H1 (cell line): Measurements from ENCODE around the gene RELL2. TPM values are rescaled to one million over a fixed set of nuclear protein-coding genes. Genes with fewer than 3 reads are reported as not detected.

Experiments used
- CTCF ChIA-PET: fragments of 300-600 bp; sonication (Branson Sonifier 250); formaldehyde crosslinking; loops from one replicate; lab custom pipeline; 2021; ENCODE audit not compliant: partially characterized antibody; lab: Charles Lee
- POLR2A ChIA-PET: fragments of 300-600 bp; sonication (Branson Sonifier 250); formaldehyde crosslinking; loops from one replicate; lab custom pipeline; 2021; ENCODE audit warnings: inconsistent platforms; ENCODE audit not compliant: partially characterized antibody; lab: Charles Lee
- DNase-seq, 2 experiments: peaks; one replicate each; pipeline versions ENCODE4 v3.0.0 to v3.0.0-alpha.2; 2010 to 2022; ENCODE audit warnings: low spot score in 2 of 2, low read depth in 1 of 2, mixed read lengths in 1 of 2
- FAIRE-seq: peaks from 2 replicates; lab custom pipeline; 2011; peaks lifted over from hg19 to GRCh38; lab: Jason Lieb, UNC
- H2AFZ ChIP-seq: 2 replicates; pipeline ENCODE4 v1.8.1; 2012; ENCODE audit warnings: low read length, inconsistent platforms
- H2AK5ac ChIP-seq: 2 replicates; pipeline ENCODE4 v1.6.1; 2013; ENCODE audit warnings: low read depth, low read length
- H2BK120ac ChIP-seq: replicated peaks from 2 replicates; pipeline ENCODE3; 2013; ENCODE audit warnings: low read depth, low read length, inconsistent platforms
- H2BK12ac ChIP-seq: 2 replicates; pipeline ENCODE4 v1.6.1; 2013; ENCODE audit warnings: low read depth, low read length
- H2BK15ac ChIP-seq: 2 replicates; pipeline ENCODE4 v1.6.1; 2013; ENCODE audit warnings: low read length
- H2BK20ac ChIP-seq: 2 replicates; pipeline ENCODE4 v1.6.1; 2013; ENCODE audit warnings: low read length
- H2BK5ac ChIP-seq: 2 replicates; pipeline ENCODE4 v1.6.1; 2013; ENCODE audit warnings: low read depth, low read length
- H3K14ac ChIP-seq: 2 replicates; pipeline ENCODE4 v1.6.1; 2013; ENCODE audit warnings: inconsistent platforms; ENCODE audit not compliant: insufficient read length
- H3K18ac ChIP-seq: 2 replicates; pipeline ENCODE4 v1.6.1; 2013; ENCODE audit warnings: low read length; ENCODE audit errors: extremely low read depth
- H3K23ac ChIP-seq: 2 replicates; pipeline ENCODE4 v1.6.1; 2013; ENCODE audit warnings: inconsistent platforms; ENCODE audit not compliant: insufficient read length
- H3K23me2 ChIP-seq: 2 replicates; pipeline ENCODE4 v1.6.1; 2013; ENCODE audit warnings: low read depth, low read length
- H3K27ac ChIP-seq: 2 replicates; pipeline ENCODE4 v1.6.1; 2011; ENCODE audit warnings: low read depth, low read length, inconsistent platforms
- H3K27me3 ChIP-seq, 4 experiments: replicated peaks in 1 of 4; 1 replicate in 1 of 4; 2 replicates in 3 of 4; pipeline versions ENCODE4 v1.6.1 to v1.8.1; 2011 to 2013; ENCODE audit warnings: low read length in 3 of 4, mild to moderate bottlenecking in 3 of 4, inconsistent platforms in 2 of 4, mixed read lengths in 2 of 4, moderate library complexity in 1 of 4; ENCODE audit not compliant: control insufficient read depth in 3 of 4, insufficient read depth in 3 of 4; ENCODE audit errors: extremely low read depth in 1 of 4
- H3K36me3 ChIP-seq, 4 experiments: 2 replicates each; pipeline versions ENCODE4 v1.6.1 to v1.8.1; 2011 to 2013; ENCODE audit warnings: mild to moderate bottlenecking in 4 of 4, low read length in 3 of 4, moderate library complexity in 2 of 4, control low read depth in 1 of 4, inconsistent platforms in 1 of 4; ENCODE audit not compliant: insufficient read depth in 4 of 4, control insufficient read depth in 2 of 4
- H3K4ac ChIP-seq: replicated peaks from 2 replicates; pipeline ENCODE3; 2013; ENCODE audit warnings: low read length, low read depth, mixed read lengths, inconsistent platforms; ENCODE audit not compliant: insufficient read length
- H3K4me1 ChIP-seq, 4 experiments: replicated peaks in 1 of 4; 1 replicate in 1 of 4; 2 replicates in 3 of 4; pipeline versions ENCODE4 v1.6.1 to v1.8.1; 2011 to 2013; ENCODE audit warnings: low read length in 3 of 4, inconsistent platforms in 2 of 4, mixed read lengths in 1 of 4; ENCODE audit not compliant: insufficient read depth in 4 of 4, control insufficient read depth in 3 of 4
- H3K4me2 ChIP-seq, 2 experiments: 2 replicates each; pipeline versions ENCODE4 v1.6.1 to v1.8.1; 2011 to 2013; ENCODE audit warnings: low read depth in 2 of 2, low read length in 2 of 2, control low read depth in 1 of 2, inconsistent platforms in 1 of 2, mild to moderate bottlenecking in 1 of 2; ENCODE audit not compliant: insufficient read depth in 1 of 2
- H3K4me3 ChIP-seq, 4 experiments: fragments of 200-600, 300-600 bp in 1 of 4; sonication (generic), shearing (Covaris generic), sonication (Bioruptor Twin) in 1 of 4; 2 replicates each; pipeline versions ENCODE4 v1.5.1 to v1.8.1; 2011 to 2016; ENCODE audit warnings: low read length in 4 of 4, low read depth in 3 of 4, control low read depth in 2 of 4, inconsistent platforms in 2 of 4, mild to moderate bottlenecking in 2 of 4, mixed read lengths in 1 of 4, moderate library complexity in 1 of 4; ENCODE audit not compliant: insufficient read depth in 2 of 4; ENCODE audit errors: extremely low read depth in 1 of 4
- H3K56ac ChIP-seq: replicated peaks from 2 replicates; pipeline ENCODE3; 2013; ENCODE audit warnings: low read depth, mild to moderate bottlenecking, mixed read lengths, low read length, inconsistent platforms; ENCODE audit not compliant: insufficient read length
- H3K79me1 ChIP-seq: 2 replicates; pipeline ENCODE4 v1.6.1; 2013; ENCODE audit warnings: low read depth, low read length, control low read depth
- H3K79me2 ChIP-seq, 2 experiments: 2 replicates each; pipeline versions ENCODE4 v1.6.1 to v1.8.1; 2012 to 2013; ENCODE audit warnings: low read length in 2 of 2, mild to moderate bottlenecking in 2 of 2, inconsistent platforms in 1 of 2; ENCODE audit not compliant: insufficient read depth in 2 of 2, control insufficient read depth in 1 of 2
- H3K9ac ChIP-seq, 4 experiments: replicated peaks in 1 of 4; 1 replicate in 1 of 4; 2 replicates in 3 of 4; pipeline versions ENCODE4 v1.6.1 to v1.8.1; 2011 to 2013; ENCODE audit warnings: low read depth in 3 of 4, low read length in 3 of 4, control low read depth in 2 of 4, mild to moderate bottlenecking in 2 of 4, moderate library complexity in 2 of 4, inconsistent platforms in 1 of 4; ENCODE audit errors: extremely low read depth in 1 of 4
- H3K9me3 ChIP-seq, 2 experiments: 2 replicates each; pipeline versions ENCODE4 v1.6.1 to v1.8.1; 2012 to 2013; ENCODE audit warnings: mild to moderate bottlenecking in 2 of 2, moderate library complexity in 2 of 2, control low read depth in 1 of 2, inconsistent platforms in 1 of 2, low read depth in 1 of 2, low read length in 1 of 2, mixed read lengths in 1 of 2; ENCODE audit not compliant: insufficient read depth in 2 of 2
- H4K20me1 ChIP-seq, 2 experiments: replicated peaks in 1 of 2; 2 replicates each; pipeline versions ENCODE3 to v1.8.1; 2011 to 2013; ENCODE audit warnings: inconsistent platforms in 2 of 2, low read length in 2 of 2, mild to moderate bottlenecking in 1 of 2; ENCODE audit not compliant: insufficient read depth in 2 of 2, control insufficient read depth in 1 of 2
- H4K5ac ChIP-seq: 2 replicates; pipeline ENCODE4 v1.6.1; 2013; ENCODE audit warnings: low read length, low read depth, mixed read lengths, inconsistent platforms; ENCODE audit not compliant: insufficient read length
- H4K8ac ChIP-seq: 2 replicates; pipeline ENCODE4 v1.8.0; 2013; ENCODE audit warnings: mild to moderate bottlenecking, moderate library complexity, low read length, inconsistent platforms; ENCODE audit not compliant: insufficient read depth; ENCODE audit errors: extremely low read depth
- H4K91ac ChIP-seq: replicated peaks from 2 replicates; pipeline ENCODE3; 2013; ENCODE audit warnings: low read length, mixed read lengths, inconsistent platforms; ENCODE audit not compliant: insufficient read length
- CHD2 ChIP-seq: IDR thresholded peaks from 2 replicates; pipeline ENCODE4 v1.6.1; 2012; ENCODE audit warnings: low read length, improper control_type of control experiment
- EGR1 ChIP-seq: IDR thresholded peaks from 2 replicates; pipeline ENCODE4 v1.6.1; 2011; ENCODE audit warnings: low read depth, low read length, borderline replicate concordance
- GABPA ChIP-seq: IDR thresholded peaks from 2 replicates; pipeline ENCODE4 v1.6.1; 2011; ENCODE audit warnings: mild to moderate bottlenecking, low read length, moderate library complexity, borderline replicate concordance; ENCODE audit not compliant: insufficient read depth
- MAFK ChIP-seq: IDR thresholded peaks from 2 replicates; pipeline ENCODE4 v1.6.1; 2012; ENCODE audit warnings: low read depth, mild to moderate bottlenecking, improper control_type of control experiment, low read length
- NANOG ChIP-seq: IDR thresholded peaks from 2 replicates; pipeline ENCODE4 v1.6.1; 2011; ENCODE audit warnings: low read length, low read depth, mild to moderate bottlenecking, inconsistent platforms; ENCODE audit not compliant: insufficient read depth, poor library complexity, severe bottlenecking
- NRF1 ChIP-seq: IDR thresholded peaks from 2 replicates; pipeline ENCODE4 v1.6.1; 2011; ENCODE audit warnings: mild to moderate bottlenecking, low read depth, low read length, improper control_type of control experiment
- RAD21 ChIP-seq, 2 experiments: IDR thresholded peaks in 1 of 2; conservative IDR thresholded peaks in 1 of 2; 2 replicates each; pipeline ENCODE4 v1.6.1; 2011; ENCODE audit warnings: low read depth in 2 of 2, low read length in 2 of 2, improper control_type of control experiment in 1 of 2, inconsistent platforms in 1 of 2, mild to moderate bottlenecking in 1 of 2, moderate library complexity in 1 of 2
- RBBP5 ChIP-seq: IDR thresholded peaks from 2 replicates; pipeline ENCODE4 v1.7.1; 2012; ENCODE audit warnings: low read depth, mild to moderate bottlenecking, inconsistent platforms, low read length, moderate library complexity, borderline replicate concordance
- SIN3A ChIP-seq, 2 experiments: IDR thresholded peaks in 1 of 2; conservative IDR thresholded peaks in 1 of 2; 2 replicates each; pipeline ENCODE4 v1.6.1; 2011 to 2012; ENCODE audit warnings: low read length in 2 of 2, improper control_type of control experiment in 1 of 2, low read depth in 1 of 2, mild to moderate bottlenecking in 1 of 2
- SIX5 ChIP-seq: IDR thresholded peaks from 2 replicates; pipeline ENCODE4 v1.6.1; 2011; ENCODE audit warnings: mild to moderate bottlenecking, low read depth, low read length
- SRF ChIP-seq: IDR thresholded peaks from 2 replicates; pipeline ENCODE4 v1.6.1; 2011; ENCODE audit warnings: mild to moderate bottlenecking, low read depth, low read length, moderate library complexity
- TBP ChIP-seq: IDR thresholded peaks from 2 replicates; pipeline ENCODE4 v1.6.1; 2011; ENCODE audit warnings: low read depth, low read length, improper control_type of control experiment
- YY1 ChIP-seq: IDR thresholded peaks from 2 replicates; pipeline ENCODE4 v1.6.1; 2011; ENCODE audit warnings: low read depth, mild to moderate bottlenecking, low read length
- ZNF274 ChIP-seq: IDR thresholded peaks from 2 replicates; pipeline ENCODE4 v1.7.0; 2012; ENCODE audit warnings: low read length, borderline replicate concordance; ENCODE audit errors: extremely low read depth
- WGBS, 2 experiments: shearing (Covaris generic) in 1 of 2; methylation state at CpG; one replicate each; pipeline versions ENCODE4 v1.1.6 to v1.1.7; 2013 to 2015; ENCODE audit warnings: low lambda C conversion rate in 2 of 2, mixed read lengths in 2 of 2, inconsistent platforms in 1 of 2, low coverage in 1 of 2, missing lambda C conversion rate in 1 of 2; ENCODE audit not compliant: insufficient replicate concordance in 2 of 2, insufficient coverage in 1 of 2, insufficient read length in 1 of 2; ENCODE audit errors: extremely low coverage in 1 of 2, missing lambda C conversion rate in 1 of 2; 5-methylcytosine and 5-hydroxymethylcytosine counted together
- polyA plus RNA-seq, 7 experiments: library from polyadenylated mRNA; depleted of rRNA in 3 of 7; stranded (reverse) in 5 of 7; unstranded in 2 of 7; fragments of >200 nt in 5 of 7; fragments of 200-250 nt in 2 of 7; gene quantifications; 1 replicate in 5 of 7; 2 replicates in 1 of 7; 4 replicates in 1 of 7; pipeline versions ENCODE4 v1.2.1 to v1.2.3, GENCODE V29; 2011 to 2013; ENCODE audit warnings: missing spikeins in 2 of 7, mixed read lengths in 2 of 7
- total RNA-seq: library from RNA; stranded (reverse); fragmentation: NEBNext Ultra II Directional; extraction: Animal tissue kit (Norgen Biotek cat#: 25700); gene quantifications from 2 replicates; pipeline ENCODE4 v1.2.1, GENCODE V29; 2021

Gene RELL2
- total and polyA plus RNA-seq, 2 of the 8 experiments (the other 6 are each of a cell fraction or from before 2014, with no cell fraction given) = 18.6 to 23.7 TPM

DNA sequence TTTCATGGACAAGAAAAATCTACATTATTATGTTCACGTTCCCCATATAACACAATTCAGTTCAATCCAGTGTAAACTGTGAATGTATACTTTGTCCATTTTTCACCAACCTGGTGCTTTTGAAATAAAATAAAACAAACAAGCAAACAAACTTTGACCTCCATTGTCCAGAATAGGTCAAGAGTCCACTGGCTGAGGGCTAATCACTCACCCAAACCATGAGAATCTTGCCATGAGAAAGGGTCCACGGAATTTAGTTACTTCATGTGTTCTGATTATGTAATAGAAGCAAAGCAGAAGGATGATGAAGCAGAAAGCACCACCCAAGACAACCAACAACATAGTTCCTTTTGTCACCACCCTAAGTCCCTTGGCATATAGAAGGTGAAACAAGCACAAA, 46.7 kb upstream of the RELL2 start:
- Histone ChIP-seq H4K91ac (no peak overlapping the region), H3K4me1 (no peaks in the 10 kb centered on the region), H3K4me3 (no peak overlapping the region), H3K36me3 (peaks cover 2 to 17% (median 13%) of the 10 kb centered on the region in 4 experiments; a peak in 5 of 8 replicates), H2AK5ac (no peak overlapping the region), H3K27me3 (no peaks in the 10 kb centered on the region), H2BK20ac (no peak overlapping the region), H2BK120ac (no peak overlapping the region), H4K5ac (no peak overlapping the region), H3K23me2 (no peaks in the 10 kb centered on the region), H2BK15ac (no peak overlapping the region), H3K18ac (no peak overlapping the region), H3K4ac (no peak overlapping the region), H4K8ac (no peak overlapping the region), H2AFZ (no peak overlapping the region), H3K23ac (no peak overlapping the region), H3K4me2 (no peak overlapping the region), H3K27ac (no peak overlapping the region), H3K56ac (no peak overlapping the region), H3K79me1 (no peaks in the 10 kb centered on the region), H2BK12ac (no peak overlapping the region), H3K14ac (no peak overlapping the region), H3K79me2 (peaks cover 0 to 30% of the 10 kb centered on the region in 2 experiments; a peak in 2 of 4 replicates), H4K20me1 (peaks cover 0 to 8% of the 10 kb centered on the region in 2 experiments), H2BK5ac (no peak overlapping the region), H3K9ac (no peak overlapping the region), H3K9me3 (no peaks in the 10 kb centered on the region)
- no peak for FAIRE-seq
- POLR2A ChIA-PET = interaction anchor here (0.6 to 6.0 kb wide), 2 partner anchors 24 to 28 kb away, joined by 3 to 31 read pairs; partner anchors contain the start of gene DIAPH1
- DNase-seq = no peak
- WGBS, 2 experiments = 97% methylated on average over 2 of the region's 2 CpGs; no CpG with 5 or more reads in 1 of the 2 experiments
- CTCF ChIA-PET = interaction anchor here (1.4 to 6.7 kb wide), 5 partner anchors 21 to 53 kb away, joined by 3 to 150 read pairs (median 32); partner anchors contain the start of genes DIAPH1, HDAC3 and RELL2
- TF ChIP-seq RBBP5 = no peak
- no peak for TF ChIP-seq SIN3A (conservative IDR thresholded peaks at IDR 0.05 in 1 of 2, IDR thresholded peaks at IDR 0.05 in 1 of 2; ENCODE audit: low read depth in 1 of 2, low read length in 2 of 2)
- no peak for TF ChIP-seq EGR1
- no peak for TF ChIP-seq NANOG
- no peak for TF ChIP-seq NRF1
- no peak for TF ChIP-seq MAFK
- no peak for TF ChIP-seq TBP
- TF ChIP-seq SRF = no peak
- no peak for TF ChIP-seq SIX5
- TF ChIP-seq YY1 = no peak
- TF ChIP-seq GABPA = no peak
- TF ChIP-seq RAD21 (IDR thresholded peaks at IDR 0.05 in 1 of 2, conservative IDR thresholded peaks at IDR 0.05 in 1 of 2; ENCODE audit: low read depth in 2 of 2, low read length in 2 of 2) = no peak
- TF ChIP-seq ZNF274 = no peak
- no peak for TF ChIP-seq CHD2
